SK-N-SH (cell line): ENCODE data around the gene POU6F2. TPM values are rescaled to one million over a fixed set of nuclear protein-coding genes. Genes with fewer than 3 reads are reported as not detected.

Experiments
- CTCF ChIA-PET: fragments of 300-600, 350-600 bp; formaldehyde crosslinking; extraction: SDS; loops from one replicate; lab custom pipeline; 2021; lab: Yijun Ruan, JAX
- POLR2A ChIA-PET: fragments of 350-600 bp; sonication (Branson Sonifier 250); formaldehyde crosslinking; extraction: SDS; loops from one replicate; lab custom pipeline; 2020; ENCODE audit warnings: antibody characterized with exemption, inconsistent platforms; lab: Yijun Ruan, JAX
- DNase-seq: peaks from one replicate; pipeline ENCODE4 v3.0.0; 2012
- H2AFZ ChIP-seq: fragments of 200-600 bp; sonication (generic); 2 replicates; pipeline ENCODE4 v1.8.1; 2016; ENCODE audit warnings: antibody characterized with exemption, mild to moderate bottlenecking, low read depth
- H3F3A ChIP-seq: fragments of 200-600 bp; sonication (generic); replicated peaks from 2 replicates; pipeline ENCODE3; 2016; ENCODE audit warnings: antibody characterized with exemption, mild to moderate bottlenecking; ENCODE audit not compliant: insufficient read depth
- H3K27ac ChIP-seq, 2 experiments: fragments of 200-500 bp in 1 of 2; fragments of 200-600 bp in 1 of 2; sonication (Bioruptor generic) in 1 of 2; sonication (generic), shearing (Covaris generic) in 1 of 2; 2 replicates each; pipeline versions ENCODE4 v1.5.1 to v1.6.1; 2014 to 2016; ENCODE audit warnings: low read depth in 2 of 2, inconsistent platforms in 1 of 2, low read length in 1 of 2, mild to moderate bottlenecking in 1 of 2, mixed read lengths in 1 of 2
- H3K27me3 ChIP-seq: fragments of 200-600 bp; sonication (generic), shearing (Covaris generic); 2 replicates; pipeline ENCODE4 v1.6.1; 2016; ENCODE audit warnings: mixed run types; ENCODE audit not compliant: insufficient read depth
- H3K36me3 ChIP-seq, 2 experiments: fragments of 200-500 bp in 1 of 2; fragments of 200-600 bp in 1 of 2; sonication (Bioruptor generic) in 1 of 2; sonication (generic) in 1 of 2; replicated peaks in 1 of 2; 2 replicates each; pipeline versions ENCODE3 to v1.5.1; 2014 to 2016; ENCODE audit warnings: low read length in 1 of 2, mild to moderate bottlenecking in 1 of 2; ENCODE audit not compliant: insufficient read depth in 2 of 2, control insufficient read depth in 1 of 2
- H3K4me1 ChIP-seq, 2 experiments: fragments of 200-500 bp in 1 of 2; fragments of 200-600 bp in 1 of 2; sonication (Bioruptor generic) in 1 of 2; sonication (generic), shearing (Covaris generic) in 1 of 2; 2 replicates each; pipeline versions ENCODE4 v1.5.1 to v1.6.1; 2014 to 2016; ENCODE audit warnings: low read depth in 1 of 2, low read length in 1 of 2, mixed run types in 1 of 2; ENCODE audit not compliant: insufficient read depth in 2 of 2, control insufficient read depth in 1 of 2
- H3K4me2 ChIP-seq: fragments of 200-600 bp; sonication (generic), shearing (Covaris generic); 2 replicates; pipeline ENCODE4 v1.6.1; 2017; ENCODE audit warnings: mixed run types
- H3K4me3 ChIP-seq, 2 experiments: fragments of 200-500 bp in 1 of 2; fragments of 200-600 bp in 1 of 2; sonication (Bioruptor generic) in 1 of 2; sonication (generic), shearing (Covaris generic) in 1 of 2; 2 replicates each; pipeline versions ENCODE4 v1.5.1 to v1.8.1; 2014 to 2016; ENCODE audit warnings: low read depth in 2 of 2, inconsistent platforms in 1 of 2, low read length in 1 of 2, mild to moderate bottlenecking in 1 of 2, mixed read lengths in 1 of 2, moderate library complexity in 1 of 2
- H3K79me2 ChIP-seq: fragments of 200-600 bp; sonication (generic); 2 replicates; pipeline ENCODE4 v1.8.1; 2017; ENCODE audit warnings: mild to moderate bottlenecking; ENCODE audit not compliant: insufficient read depth
- H3K9ac ChIP-seq: fragments of 200-600 bp; sonication (generic); 2 replicates; pipeline ENCODE4 v1.6.1; 2017; ENCODE audit warnings: mixed run types
- H3K9me2 ChIP-seq: fragments of 200-600 bp; sonication (generic); 2 replicates; pipeline ENCODE4 v1.6.1; 2017; ENCODE audit warnings: mixed run types
- H3K9me3 ChIP-seq: fragments of 200-600 bp; sonication (generic); 2 replicates; pipeline ENCODE4 v1.6.1; 2017; ENCODE audit warnings: mixed run types, mild to moderate bottlenecking, moderate library complexity
- H4K20me1 ChIP-seq: fragments of 200-600 bp; sonication (generic); 2 replicates; pipeline ENCODE4 v1.6.1; 2017; ENCODE audit warnings: mild to moderate bottlenecking, mixed run types; ENCODE audit not compliant: insufficient read depth
- CTCF ChIP-seq: fragments of 200-600 bp; sonication (generic); IDR thresholded peaks from 2 replicates; pipeline ENCODE4 v1.6.1; 2017; ENCODE audit warnings: antibody characterized with exemption, mild to moderate bottlenecking, moderate library complexity
- EZH2phosphoT487 ChIP-seq: fragments of 200-600 bp; sonication (generic); IDR thresholded peaks from 2 replicates; pipeline ENCODE4 v1.6.1; 2017; ENCODE audit warnings: low read depth, mixed run types, mild to moderate bottlenecking, antibody characterized with exemption, moderate library complexity, borderline replicate concordance
- FOXJ3 ChIP-seq: sonication (generic); formaldehyde crosslinking; IDR thresholded peaks from 2 replicates; pipeline ENCODE4 v1.5.1; 2020; ENCODE audit warnings: mild to moderate bottlenecking, missing genetic modification reagents
- FOXM1 ChIP-seq: IDR thresholded peaks from 2 replicates; pipeline ENCODE4 v1.4.0; 2012; ENCODE audit warnings: low read depth, mild to moderate bottlenecking
- GATA2 ChIP-seq: sonication (generic); formaldehyde crosslinking; IDR thresholded peaks from 2 replicates; pipeline ENCODE4 v1.5.0; 2020; ENCODE audit warnings: mild to moderate bottlenecking, missing genetic modification reagents
- MEF2A ChIP-seq: IDR thresholded peaks from 2 replicates; pipeline ENCODE4 v1.4.0; 2012; ENCODE audit warnings: low read depth, borderline replicate concordance
- NFIC ChIP-seq: IDR thresholded peaks from 2 replicates; pipeline ENCODE4 v1.4.0; 2012; ENCODE audit warnings: borderline replicate concordance
- NRF1 ChIP-seq: IDR thresholded peaks from 2 replicates; pipeline ENCODE4 v1.6.1; 2012; ENCODE audit warnings: low read depth, mild to moderate bottlenecking, low read length
- RCOR1 ChIP-seq: fragments of 150-350 bp; IDR thresholded peaks from 2 replicates; pipeline ENCODE4 v1.6.1; 2017; ENCODE audit warnings: antibody characterized with exemption, low read length
- RFX5 ChIP-seq: IDR thresholded peaks from 2 replicates; pipeline ENCODE4 v1.6.1; 2012; ENCODE audit warnings: mild to moderate bottlenecking, improper control_type of control experiment, low read length
- SIN3A ChIP-seq: IDR thresholded peaks from 2 replicates; pipeline ENCODE4 v1.6.1; 2012; ENCODE audit warnings: low read depth, mild to moderate bottlenecking, low read length, moderate library complexity, borderline replicate concordance
- USF1 ChIP-seq: IDR thresholded peaks from 2 replicates; pipeline ENCODE4 v1.4.0; 2012; ENCODE audit warnings: low read depth, borderline replicate concordance
- WGBS: methylation state at CpG from one replicate; pipeline ENCODE4 v1.1.6; 2017; ENCODE audit warnings: low lambda C conversion rate; 5-methylcytosine and 5-hydroxymethylcytosine counted together
- polyA plus RNA-seq, 3 experiments: library from polyadenylated mRNA; depleted of rRNA; stranded (reverse); fragments of >200 nt; gene quantifications; 2 replicates each; pipeline ENCODE4 v1.2.3, GENCODE V29; 2012

POU6F2 gene
- polyA plus RNA-seq, 1 of the 3 experiments (the other 2 are of a cell fraction): under 0.01 TPM

DNA sequence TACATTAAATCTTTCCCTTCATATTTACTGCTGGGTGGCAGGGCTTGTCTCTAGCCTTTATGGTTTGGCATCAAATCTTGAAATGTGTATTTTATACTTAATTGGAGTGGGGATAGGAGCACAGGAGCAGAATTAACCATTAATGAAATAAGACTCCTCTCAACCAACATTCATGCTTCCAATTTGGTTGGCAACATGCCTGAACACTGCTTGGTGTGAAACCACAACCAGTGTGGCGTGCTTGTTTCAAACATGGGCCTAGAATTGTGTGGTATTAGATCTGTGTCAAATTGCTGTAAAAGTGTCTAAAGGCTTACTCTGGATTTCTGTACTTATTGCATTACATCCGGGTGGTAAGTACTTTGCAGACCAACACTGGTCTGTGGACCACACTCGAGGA, 43.7 kb upstream of the POU6F2 start:
- H3K9ac ChIP-seq: no peak overlapping the region
- no peaks in the 10 kb centered on the region for H3K9me3 ChIP-seq
- 40% methylated on average over 3 of the region's 3 CpGs for WGBS
- H4K20me1 ChIP-seq: no peaks in the 10 kb centered on the region
- H3K4me3 ChIP-seq: no peak overlapping the region
- TF ChIP-seq GATA2: no peak
- TF ChIP-seq MEF2A: no peak
- TF ChIP-seq USF1: no peak
- no peak for TF ChIP-seq FOXJ3 (CRISPR knock-in tag)
- TF ChIP-seq RFX5: no peak
- no peak for TF ChIP-seq NFIC
- no peak for TF ChIP-seq FOXM1
- TF ChIP-seq CTCF: no peak
- no peak for TF ChIP-seq NRF1
- no peak overlapping the region for H2AFZ ChIP-seq
- peaks cover 5% of the 10 kb centered on the region for H3F3A ChIP-seq
- POLR2A ChIA-PET: no interaction called here
- H3K27ac ChIP-seq: no peak overlapping the region
- CTCF ChIA-PET: interaction anchor here (0.9 to 1.6 kb wide), 8 partner anchors 12 to 586 kb away, joined by 3 to 11 read pairs (median 4); no protein-coding TSS in a partner anchor
- peaks cover 8% of the 10 kb centered on the region for H3K27me3 ChIP-seq
- peaks cover 0 to 13% of the 10 kb centered on the region in 2 experiments; a peak in 1 of 4 replicates for H3K4me1 ChIP-seq
- H3K36me3 ChIP-seq: no peaks in the 10 kb centered on the region
- no peaks in the 10 kb centered on the region for H3K79me2 ChIP-seq
- H3K9me2 ChIP-seq: no peaks in the 10 kb centered on the region
- no peak for DNase-seq
- no peak overlapping the region for H3K4me2 ChIP-seq

- Histone ChIP-seq H3K9me3 (no peaks in the 10 kb centered on the region), H3K79me2 (no peaks in the 10 kb centered on the region), H3K27ac (no peak overlapping the region), H2AFZ (no peak overlapping the region), H3F3A (peaks cover 5% of the 10 kb centered on the region), H3K9me2 (no peaks in the 10 kb centered on the region), H3K36me3 (no peaks in the 10 kb centered on the region), H3K9ac (no peak overlapping the region), H3K4me3 (no peak overlapping the region), H3K4me1 (peaks cover 0 to 10% of the 10 kb centered on the region in 2 experiments; a peak in 1 of 4 replicates), H4K20me1 (no peaks in the 10 kb centered on the region), H3K27me3 (peaks cover 13% of the 10 kb centered on the region), H3K4me2 (no peak overlapping the region)
- no peak for DNase-seq
- ChIA-PET CTCF (interaction anchor here (0.6 to 1.5 kb wide), 4 partner anchors 103 to 531 kb away, joined by 3 to 11 read pairs (median 4); no protein-coding TSS in a partner anchor), POLR2A (no interaction called here)
- no peak for TF ChIP-seq USF1
- no peak for TF ChIP-seq SIN3A
- TF ChIP-seq RCOR1: no peak
- TF ChIP-seq EZH2phosphoT487: no peak
- WGBS: 90% methylated on average over 10 of the region's 10 CpGs
These were observed 43.2 kb upstream of the POU6F2 start for GRCh38 chr7:38934536-38934935.
